HEK293T (cell line): Measurements from ENCODE around the gene DNAH8.

Experiments
- ARNT ChIP-seq: fragments of 450-650 bp; IDR thresholded peaks from 2 replicates; pipeline ENCODE4 v1.6.1; 2017; ENCODE audit warnings: mild to moderate bottlenecking
- BHLHE40 ChIP-seq: fragments of 450-650 bp; IDR thresholded peaks from 2 replicates; pipeline ENCODE4 v1.6.1; 2016; ENCODE audit warnings: mild to moderate bottlenecking, moderate library complexity, borderline replicate concordance
- CTBP1 ChIP-seq: fragments of 450-650 bp; IDR thresholded peaks from 2 replicates; pipeline ENCODE4 v1.6.1; 2016; ENCODE audit warnings: borderline replicate concordance
- FOXA1 ChIP-seq: fragments of 450-650 bp; IDR thresholded peaks from 2 replicates; pipeline ENCODE4 v1.6.1; 2016; ENCODE audit warnings: mild to moderate bottlenecking
- FOXM1 ChIP-seq: fragments of 450-650 bp; IDR thresholded peaks from 2 replicates; pipeline ENCODE4 v1.6.1; 2017; ENCODE audit warnings: mild to moderate bottlenecking, borderline replicate concordance
- LEF1 ChIP-seq: fragments of 450-650 bp; IDR thresholded peaks from 2 replicates; pipeline ENCODE4 v1.6.1; 2017; ENCODE audit warnings: mild to moderate bottlenecking, borderline replicate concordance
- SP1 ChIP-seq: fragments of 450-650 bp; IDR thresholded peaks from 2 replicates; pipeline ENCODE4 v1.6.1; 2017

DNA sequence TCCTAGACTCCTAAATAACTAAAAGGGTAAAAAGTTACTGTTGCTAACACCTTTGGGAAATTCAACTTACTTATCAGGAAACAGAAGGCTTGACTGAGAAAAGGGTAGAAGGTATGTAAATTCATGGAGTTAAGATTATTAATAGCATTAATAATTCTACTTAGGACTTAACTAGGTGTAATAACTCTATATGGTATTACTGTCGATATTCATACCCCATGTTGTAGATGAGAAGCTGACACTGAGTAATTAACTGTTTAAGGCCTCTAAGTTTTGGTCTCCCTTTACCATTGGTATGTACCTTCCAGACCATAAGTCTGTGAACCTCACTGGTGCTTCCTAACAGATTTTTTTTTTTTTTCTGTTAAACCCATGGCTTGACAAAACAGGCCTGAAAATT, 27.6 kb upstream of the DNAH8 start:
- TF ChIP-seq CTBP1 (no peak), ARNT (no peak), SP1 (no peak), FOXA1 (no peak), BHLHE40 (no peak), FOXM1 (no peak), LEF1 (no peak)
